Middle frontal gyrus (tissue), 1 donor: Measurements from ENCODE around the gene ANXA6.
"Not testable (repeated sequence)": the region's sequence is repeated elsewhere in the genome, so short reads cannot be mapped to it uniquely, and the experiment has no call there.

Experiments used
- DNase-seq: peaks from one replicate; pipeline ENCODE4 v3.0.0-alpha.2; 2015; ENCODE audit warnings: low spot score; ENCODE audit errors: extremely low spot score

Gene ANXA6

DNA sequence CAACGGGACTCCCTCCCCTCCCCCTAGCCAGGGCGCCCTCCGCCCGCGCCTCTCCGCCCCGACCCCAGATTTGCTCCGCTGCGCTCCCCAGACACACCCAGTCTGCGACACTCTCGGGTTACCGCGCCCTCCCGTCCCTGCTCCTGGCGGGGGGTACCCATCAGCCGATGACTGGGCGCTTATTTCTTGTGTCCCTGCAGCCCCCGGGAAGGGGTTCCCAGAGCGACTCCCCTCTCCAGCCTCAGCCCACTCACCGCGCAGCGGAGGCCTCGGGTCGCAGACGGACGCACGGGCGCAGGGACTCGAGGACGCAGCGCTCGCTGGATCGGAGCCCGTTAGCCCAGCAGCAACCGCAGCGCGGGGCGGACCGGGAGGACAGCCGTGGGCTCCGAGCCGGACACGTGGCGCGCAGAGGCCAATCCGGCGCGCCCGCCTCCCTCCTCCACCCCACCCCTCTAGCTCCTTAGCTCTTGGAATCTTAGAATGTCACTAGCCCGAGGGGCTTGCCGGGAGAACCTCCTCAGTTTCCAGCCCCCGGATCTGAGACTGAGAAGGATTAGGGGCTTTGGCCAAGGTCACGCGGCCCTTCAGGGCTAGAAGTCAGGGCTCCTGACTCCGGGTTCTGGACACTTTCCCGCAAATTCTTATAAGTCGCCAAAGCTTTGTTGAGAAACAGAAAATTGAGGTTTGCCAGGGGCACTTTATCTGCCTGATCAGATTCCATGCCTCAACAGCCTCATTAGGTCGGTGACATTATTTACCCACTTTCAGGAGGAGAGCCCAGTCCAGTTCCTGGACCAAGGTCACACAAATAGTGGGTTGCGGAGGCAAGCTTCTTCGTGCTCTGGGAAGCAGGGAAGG, at the start of gene ANXA6:
Gene ANXA6, minus strand, starts transcription at position 354 of the 861 bp plus-strand sequence. CDS start 9,878 bp downstream, outside the sequence.
- peak; percentile 84 for DNase-seq

DNA sequence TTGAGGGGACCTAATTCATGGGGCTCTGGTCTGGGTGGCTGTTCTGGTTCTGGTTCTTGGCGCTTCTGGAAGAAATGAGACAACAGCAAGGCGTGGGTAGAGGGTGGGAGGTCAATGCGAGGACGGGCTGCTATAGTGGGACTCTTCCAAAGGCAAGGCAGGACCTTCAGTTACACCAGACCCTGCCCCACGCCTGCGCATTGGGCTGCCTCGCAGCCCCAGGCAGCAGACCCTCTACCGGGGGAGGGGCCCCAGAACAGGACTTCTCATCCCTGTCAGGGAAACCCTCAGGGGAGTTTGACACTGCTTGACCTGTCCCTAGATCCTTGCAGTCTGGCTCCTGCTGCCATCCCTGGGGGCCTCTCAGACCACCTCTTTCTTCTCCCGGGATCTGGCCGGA, 47.8 kb upstream of the ANXA6 start:
- DNase-seq, result no peak

DNA sequence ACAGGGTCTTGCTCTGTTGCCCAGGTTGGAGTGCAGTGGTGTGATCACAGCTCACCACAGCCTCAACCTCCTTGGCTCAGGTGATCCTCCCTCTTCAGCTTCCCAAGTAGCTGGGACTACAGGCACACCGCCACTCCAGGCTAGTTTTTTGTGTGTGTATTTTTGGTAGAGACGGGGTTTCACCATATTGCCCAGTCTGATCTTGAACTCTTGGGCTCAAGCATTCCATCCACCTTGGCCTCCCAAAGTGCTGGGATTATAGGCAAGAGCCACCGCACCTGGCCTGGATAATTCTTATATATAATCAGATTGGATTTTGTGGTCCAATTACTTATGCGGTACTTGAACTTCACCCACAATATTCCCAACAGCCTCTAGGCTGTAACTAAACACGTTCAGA, 46.5 kb upstream of the ANXA6 start:
- DNase-seq, result no peak

DNA sequence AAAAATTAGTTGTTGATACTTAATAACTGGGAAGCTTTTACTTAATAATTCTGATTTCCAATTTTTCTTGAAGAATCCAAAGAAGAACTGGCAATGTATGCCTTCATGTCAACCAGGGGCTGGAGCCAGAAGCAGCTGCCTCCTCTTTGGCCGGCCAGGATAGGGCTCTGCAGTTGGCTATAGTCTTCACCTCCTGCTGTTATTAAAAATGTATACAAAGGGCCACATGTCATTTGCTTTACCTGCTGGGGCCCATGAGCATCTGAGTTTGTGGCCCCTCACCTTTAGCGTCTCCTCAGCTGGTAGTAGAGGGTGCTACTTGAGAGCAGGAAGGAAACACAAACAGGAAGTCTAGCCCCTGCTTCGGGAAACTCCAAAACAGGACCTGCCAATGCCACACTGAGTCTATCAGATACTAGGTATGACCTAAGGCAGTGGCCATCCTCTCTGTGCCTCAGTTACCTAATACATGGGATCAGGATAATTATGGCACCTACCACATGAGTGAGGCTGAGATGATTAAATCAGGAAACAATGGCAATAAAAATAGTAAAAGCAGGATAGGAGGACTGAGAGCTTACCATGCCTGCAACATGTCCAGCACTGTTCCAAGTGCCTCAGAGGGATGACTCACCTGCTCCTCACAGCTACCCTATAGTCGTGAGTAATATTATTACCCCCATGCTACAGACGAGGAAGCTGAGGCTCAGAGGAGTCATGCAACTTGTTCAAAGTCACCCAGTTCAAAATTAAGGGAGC, 45.0 kb upstream of the ANXA6 start:
- no peak for DNase-seq

DNA sequence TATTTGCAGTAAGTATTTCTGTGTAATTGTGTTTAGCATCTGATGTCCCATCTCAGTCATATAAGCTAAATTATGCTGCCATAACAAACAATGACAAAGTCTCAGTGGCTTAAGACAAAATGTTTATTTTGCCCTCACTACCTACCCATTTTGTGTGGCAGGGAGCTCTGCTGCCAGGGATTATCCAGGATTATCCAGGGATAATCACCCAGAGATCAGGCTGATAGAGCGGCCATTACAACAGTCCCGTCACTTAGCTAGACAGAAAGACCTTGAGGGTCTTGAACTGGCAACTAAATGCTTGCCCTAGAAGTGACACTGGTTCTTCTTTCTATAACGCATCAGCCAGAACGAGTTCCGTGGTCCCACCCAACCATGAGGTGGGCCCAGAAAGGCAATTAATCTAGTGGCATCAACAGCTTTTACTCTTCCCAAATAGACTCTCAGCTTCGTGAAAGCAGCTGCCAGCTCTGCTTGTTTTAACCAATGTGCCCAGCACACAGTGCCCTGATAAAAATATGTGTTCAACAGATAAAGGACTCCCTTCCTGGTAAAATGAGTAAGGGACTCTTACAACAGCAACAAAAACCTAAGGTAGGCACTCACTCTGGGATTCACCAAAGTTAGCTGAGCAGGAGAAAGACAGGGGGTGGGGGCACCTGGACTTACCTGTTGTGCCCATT, 43.5 kb upstream of the ANXA6 start:
- DNase-seq, result no peak

DNA sequence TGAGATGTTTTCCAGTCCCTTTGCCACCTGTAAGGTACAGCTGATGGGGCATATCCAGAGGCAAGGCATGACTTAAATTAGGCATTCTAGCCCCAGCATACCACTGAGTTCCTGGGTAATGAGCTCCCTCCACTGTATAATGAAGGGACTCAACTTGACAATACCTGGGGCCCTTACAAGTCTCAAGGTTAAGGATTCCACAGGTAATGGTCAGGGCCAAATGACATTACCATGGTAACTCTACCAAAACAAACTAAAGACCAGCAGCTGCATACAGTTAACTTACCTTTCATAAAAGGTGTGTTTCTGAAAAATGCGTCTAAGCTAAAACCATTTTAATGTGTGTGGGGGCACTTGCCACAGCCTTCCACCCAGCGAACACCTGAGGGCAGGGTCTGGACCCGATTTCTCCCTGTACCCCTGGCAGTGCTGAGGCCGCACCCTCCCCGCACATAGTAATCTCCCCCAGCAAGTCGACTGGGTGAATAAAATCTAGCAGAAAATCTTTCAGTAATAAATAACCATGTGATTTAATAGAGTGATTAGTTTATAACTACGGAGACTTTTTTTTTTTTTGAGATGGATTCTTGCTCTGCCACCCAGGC, 42.1 kb upstream of the ANXA6 start:
- no peak for DNase-seq

DNA sequence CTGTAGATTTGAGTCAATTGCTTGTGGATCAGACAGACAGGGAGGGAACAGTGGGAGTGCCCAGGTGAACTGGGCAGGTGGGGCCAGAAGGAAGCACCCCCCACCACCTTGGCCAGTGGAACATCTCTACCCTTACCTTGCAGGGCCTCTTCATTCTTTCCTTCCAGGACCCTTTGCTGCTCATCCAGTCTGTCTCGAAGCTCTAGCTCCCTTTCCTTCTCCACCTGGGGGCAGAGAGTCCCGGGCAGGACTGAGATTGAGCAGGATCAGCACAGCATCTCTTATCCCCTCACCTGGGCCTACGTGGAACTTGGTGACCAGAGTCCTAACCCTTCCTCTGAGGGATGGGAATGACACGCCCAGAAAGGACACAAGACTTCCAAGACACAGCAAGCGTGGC, 41.3 kb upstream of the ANXA6 start:
- no peak for DNase-seq

DNA sequence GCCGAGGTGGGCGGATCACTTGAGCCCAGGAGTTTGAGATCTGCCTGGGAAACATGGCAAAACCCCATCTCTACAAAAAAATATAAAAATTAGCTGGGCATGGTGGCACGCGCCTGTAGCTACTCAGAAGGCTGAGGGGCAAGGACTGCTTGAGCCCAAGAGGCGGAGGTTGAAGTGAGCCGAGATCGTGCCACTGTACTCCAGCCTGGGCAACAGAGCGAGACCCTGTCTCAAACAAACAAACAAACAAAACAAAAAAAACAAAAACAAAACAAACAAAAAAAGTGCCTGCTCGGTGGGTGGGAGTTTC, 39.7 kb upstream of the ANXA6 start:
- not testable (repeated sequence) for DNase-seq

DNA sequence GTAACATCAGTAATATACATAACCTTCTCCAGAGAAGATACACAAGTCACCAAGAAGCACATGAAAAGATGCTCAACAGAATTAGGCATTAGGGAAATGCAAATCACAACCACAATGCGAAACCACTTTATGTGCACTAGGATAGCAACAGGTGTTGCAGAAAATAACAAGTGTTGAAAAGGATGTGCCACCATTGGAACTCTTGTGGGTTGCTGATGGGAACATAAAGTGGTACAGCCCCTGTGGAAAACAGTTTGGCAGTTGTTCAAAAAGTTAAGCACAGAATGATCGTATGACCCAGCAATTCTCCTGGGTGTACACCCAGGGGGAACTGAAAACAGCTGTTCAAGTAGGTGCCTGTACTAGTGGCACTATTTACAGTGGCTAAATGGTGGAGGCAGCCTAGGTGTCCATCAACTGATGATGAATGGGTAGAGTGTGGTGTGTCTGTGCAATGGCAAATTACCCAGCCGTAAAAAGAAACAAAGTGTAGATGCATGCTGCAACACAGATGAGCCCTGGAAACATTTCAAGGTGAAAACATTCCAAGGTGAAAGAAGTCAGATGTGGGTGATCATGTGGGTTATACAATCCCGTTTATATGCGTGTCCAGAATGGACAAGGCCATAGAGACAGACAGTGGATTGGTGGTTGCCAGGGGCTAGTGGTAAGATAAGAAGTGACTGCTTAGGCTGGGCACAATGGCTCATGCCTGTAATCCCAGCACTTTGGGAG, 39.1 kb upstream of the ANXA6 start:
- no peak for DNase-seq

DNA sequence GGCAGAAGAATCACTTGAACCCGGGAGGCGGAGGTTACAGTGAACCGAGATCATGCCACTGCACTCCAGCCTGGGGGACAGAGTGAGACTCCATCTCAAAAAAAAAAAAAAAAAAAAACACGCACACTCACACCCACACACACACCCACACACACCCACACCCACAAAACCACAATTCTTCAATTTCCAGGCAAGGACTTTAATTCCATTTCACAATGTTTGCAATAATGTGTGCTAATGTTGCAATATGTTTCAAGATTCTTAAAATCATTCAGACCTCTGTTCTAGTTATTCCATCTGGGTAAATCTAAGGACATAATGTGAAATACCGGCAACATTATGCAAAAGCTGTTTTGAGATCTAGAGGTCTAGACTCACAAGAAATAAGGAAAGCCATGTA, 38.0 kb upstream of the ANXA6 start:
- DNase-seq, result no peak

DNA sequence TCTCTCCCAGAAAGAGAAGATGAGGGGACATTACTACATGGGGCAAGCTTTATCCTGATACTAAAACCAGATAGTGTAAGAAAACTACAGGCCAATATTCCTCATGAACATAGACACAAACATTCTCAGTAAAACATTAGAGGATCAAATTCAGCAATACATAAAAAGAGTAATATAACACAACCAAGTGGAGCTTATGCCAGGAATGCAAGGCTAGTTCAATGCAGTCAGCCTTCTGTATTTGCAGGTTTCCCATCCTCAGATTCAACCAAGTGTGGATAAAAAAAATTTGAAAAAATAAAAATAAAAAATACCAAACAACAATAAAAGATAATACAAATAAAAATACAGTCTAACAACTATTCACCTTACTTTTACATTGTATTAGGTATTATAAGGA, 35.0 kb upstream of the ANXA6 start:
- no peak for DNase-seq

DNA sequence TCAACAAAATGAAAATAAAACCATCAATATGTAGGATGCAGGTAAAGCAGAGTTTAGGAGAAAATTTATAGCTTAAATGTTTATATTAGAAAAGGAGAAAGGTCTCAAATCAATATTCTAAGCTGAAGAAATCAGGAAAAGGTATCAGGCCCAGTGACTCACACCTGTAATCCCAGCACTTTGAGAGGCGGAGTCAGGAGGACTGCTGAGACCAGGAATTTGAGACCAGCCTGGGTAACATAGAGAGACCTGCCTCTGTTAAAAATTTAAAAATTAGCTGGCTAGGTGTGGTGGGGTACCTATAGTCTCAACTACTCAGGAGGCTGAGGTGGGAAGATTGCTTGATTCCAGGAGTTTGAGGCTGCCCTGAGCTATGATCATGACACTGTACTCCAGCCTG, 34.1 kb upstream of the ANXA6 start:
- no peak for DNase-seq

DNA sequence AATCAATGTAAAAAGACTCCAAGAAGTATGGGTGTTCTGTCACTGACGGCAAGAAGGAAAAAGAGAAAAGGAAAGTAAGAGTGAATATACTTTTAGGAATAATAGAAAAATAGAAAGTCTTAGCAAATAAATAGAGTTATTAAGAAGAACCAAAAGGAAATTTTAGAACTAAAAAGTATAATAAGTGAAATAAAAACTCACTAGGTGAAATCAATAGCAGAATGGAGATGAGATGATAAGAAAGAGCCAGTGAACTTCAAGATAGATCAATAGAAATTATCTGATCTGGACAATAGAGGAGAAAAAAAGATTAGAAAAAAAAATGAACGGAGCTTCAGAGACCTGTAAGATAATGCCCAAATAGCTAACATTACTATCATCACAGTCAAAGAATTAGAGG, 31.6 kb upstream of the ANXA6 start:
- no peak for DNase-seq

DNA sequence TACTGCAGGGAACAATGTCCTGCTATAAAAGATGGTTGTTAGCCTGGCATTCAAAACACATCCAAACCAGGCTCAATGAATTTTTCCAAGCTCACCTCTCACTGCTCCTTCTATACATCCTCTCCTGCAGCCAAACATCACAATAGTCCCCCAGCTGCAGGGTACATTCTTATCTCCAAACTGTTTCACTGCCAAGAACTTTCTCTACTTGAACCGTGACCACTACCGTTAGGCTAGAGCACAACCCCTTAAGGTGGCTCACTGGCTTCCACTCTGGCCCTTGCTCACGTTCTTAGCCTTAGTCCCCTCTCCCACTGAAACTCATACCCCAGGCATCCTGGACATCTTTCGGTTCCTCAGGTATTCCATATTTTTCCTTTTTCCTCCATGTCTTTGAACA, 29.0 kb upstream of the ANXA6 start:
- DNase-seq, result no peak

DNA sequence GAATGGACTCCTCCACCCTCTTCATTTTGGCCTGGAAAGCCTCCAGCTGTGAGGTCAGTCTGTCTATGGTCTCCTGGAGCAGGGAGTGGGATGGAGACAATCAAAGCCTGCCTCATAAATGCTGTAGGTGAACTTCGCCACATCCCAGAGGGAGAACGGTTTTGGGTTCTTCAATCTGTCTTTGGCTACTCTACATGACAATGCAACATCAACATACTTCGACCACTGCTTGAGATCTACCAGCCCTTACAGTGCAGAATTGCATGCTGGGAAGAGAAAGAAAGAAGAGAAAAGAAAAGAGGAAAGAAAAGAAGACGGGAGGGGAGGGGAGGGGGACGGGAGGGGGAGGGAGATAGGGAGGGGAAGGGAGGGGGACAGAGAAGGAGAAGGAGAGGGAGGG, 28.5 kb upstream of the ANXA6 start:
- no peak for DNase-seq

DNA sequence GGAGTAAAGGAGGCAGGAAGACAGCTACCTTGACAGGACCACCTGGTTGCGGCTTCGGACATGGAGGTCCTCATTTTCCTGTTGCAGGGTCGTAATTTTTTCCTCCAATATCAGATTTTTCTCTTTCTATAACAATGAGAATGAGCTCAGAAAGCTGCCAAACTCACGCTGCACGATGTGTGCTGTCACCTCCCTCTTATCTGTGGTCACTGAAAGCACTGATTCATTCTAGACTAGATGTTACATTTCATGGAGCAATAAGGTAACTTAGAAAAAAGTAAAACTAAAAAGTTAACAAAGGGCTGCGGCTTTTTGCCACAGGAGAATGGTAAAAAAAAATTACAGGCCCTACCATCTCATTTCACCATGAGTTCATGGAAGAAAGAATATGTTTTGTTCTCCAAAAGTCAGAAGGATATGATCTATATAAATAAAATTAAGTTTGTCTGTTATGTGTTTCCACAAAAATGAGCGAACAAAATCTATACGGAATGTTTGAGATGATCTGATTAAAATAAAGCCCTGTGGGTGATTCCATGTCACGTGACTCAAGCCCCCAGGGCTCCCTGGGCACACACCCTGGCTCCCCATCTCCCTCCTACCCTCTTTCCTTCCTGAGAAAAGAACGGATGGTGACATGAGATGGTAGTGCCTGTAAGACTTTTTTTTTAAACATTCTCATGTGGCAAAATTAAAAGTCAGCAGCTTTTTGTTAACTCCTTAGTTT, 26.9 kb upstream of the ANXA6 start:
- no peak for DNase-seq

DNA sequence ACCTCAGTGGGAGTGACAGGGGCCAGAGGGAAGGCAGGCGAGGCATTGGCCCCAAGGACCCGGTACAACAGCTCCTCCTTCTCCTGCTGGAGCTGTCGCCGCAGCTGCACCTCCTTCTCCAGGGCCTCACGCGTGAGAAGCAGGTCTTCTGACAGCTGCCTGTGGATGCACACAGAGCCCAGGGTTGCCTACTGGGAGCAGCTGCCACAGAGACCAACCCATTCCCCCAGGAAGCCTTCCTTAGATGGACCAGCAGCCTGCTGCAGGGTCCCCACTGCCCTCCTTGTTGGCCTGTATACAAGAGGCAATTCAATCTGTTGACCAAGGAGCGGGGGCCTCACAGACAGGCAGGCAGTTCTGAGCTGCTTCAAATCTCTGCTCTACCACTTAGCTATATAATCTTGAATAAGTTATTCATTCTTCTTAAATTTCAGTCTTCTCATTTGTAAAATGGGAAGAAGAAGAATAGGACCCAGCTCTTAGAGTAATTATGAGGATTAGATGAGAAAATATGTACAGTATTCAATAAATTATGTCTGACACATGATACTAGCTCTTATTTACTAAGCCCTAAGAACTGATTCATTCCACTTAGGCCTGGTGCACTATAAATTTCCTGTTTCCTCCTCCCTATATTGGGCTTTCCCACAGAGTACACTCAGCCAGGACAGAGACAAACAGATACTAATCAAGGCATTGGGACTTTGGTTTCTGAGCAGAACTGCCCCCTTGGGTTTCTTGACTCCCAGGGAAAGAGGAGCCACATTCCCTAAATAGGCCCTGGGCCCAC, 26.1 kb upstream of the ANXA6 start:
- DNase-seq, result no peak

DNA sequence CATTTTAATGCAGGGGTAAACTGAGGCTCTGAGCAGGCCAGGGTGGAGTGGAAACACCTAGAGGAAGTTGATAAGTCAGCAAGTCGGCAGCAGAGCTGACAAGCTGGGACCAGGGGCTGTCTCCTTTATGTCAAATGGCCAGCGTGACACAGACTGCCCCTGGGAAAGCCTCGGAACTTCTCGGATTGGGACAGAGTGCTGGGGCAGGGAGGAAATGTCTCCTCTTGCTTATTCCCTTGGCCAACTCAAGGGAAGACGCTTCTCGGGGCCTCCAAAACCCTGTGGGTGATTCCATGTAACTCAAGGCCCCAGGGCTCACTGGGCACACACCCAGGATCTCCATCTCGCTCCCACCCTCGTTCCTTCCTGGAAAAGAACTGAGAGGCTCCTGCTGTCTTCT, 25.4 kb upstream of the ANXA6 start:
- no peak for DNase-seq

DNA sequence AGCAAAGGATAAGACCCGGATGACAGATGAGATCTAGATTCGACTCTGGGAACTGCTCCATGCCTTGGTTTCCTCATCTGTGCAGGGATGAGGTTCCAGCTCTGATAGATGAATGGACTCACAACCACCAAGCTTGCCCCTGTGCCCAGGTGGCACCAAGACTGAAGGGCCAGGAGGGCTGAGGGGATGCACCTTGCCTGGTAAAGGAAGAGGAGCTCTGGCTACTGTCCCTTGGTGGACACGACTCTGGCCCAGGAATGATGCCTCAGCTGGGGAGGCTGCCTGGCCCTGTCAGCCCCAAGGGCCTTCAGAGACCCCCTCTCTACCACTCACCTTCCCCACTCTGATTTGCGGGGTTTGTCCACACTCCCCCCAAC, 24.9 kb upstream of the ANXA6 start:
- DNase-seq, result no peak
